NOMO-1 treated with dmso at 0.1 percent for 144 hours (cell line): ENCODE data around the gene SPACDR.

Experiments
- DNase-seq: peaks from one replicate; lab custom pipeline; 2025; ENCODE audit not compliant: unreplicated experiment; lab: John Stamatoyannopoulos, UW

Gene SPACDR

GRCh38 chr7:100419660-100420226 lies 44.3 kb downstream of the SPACDR start:
- DNase-seq: no peak

GRCh38 chr7:100418930-100419659 lies 45.0 kb downstream of the SPACDR start:
- DNase-seq: no peak

- DNase-seq: no peak
Observed at GRCh38 chr7:100415448-100415847, 48.6 kb downstream of the SPACDR start.

GRCh38 chr7:100413889-100414288 lies 50.2 kb downstream of the SPACDR start:
- DNase-seq: no peak

- peak; percentile 21 for DNase-seq
Observed at GRCh38 chr7:100413346-100413745, 50.7 kb downstream of the SPACDR start.

- no peak for DNase-seq
Observed at GRCh38 chr7:100411101-100411500, 53.0 kb downstream of the SPACDR start.

- peak; percentile 71 for DNase-seq
Observed at GRCh38 chr7:100407285-100408180, 56.5 kb downstream of the SPACDR start.

GRCh38 chr7:100406767-100407166 lies 57.3 kb downstream of the SPACDR start:
- no peak for DNase-seq
